Bone marrow (tissue), 2 donors: Measurements from ENCODE around the gene SENP8.
"Not testable (repeated sequence)": the region's sequence is repeated elsewhere in the genome, so short reads cannot be mapped to it uniquely, and the experiment has no call there.

Source experiments
- DNase-seq, 2 donors: peaks; one replicate each; lab custom pipeline; 2025; lab: John Stamatoyannopoulos, UW

Gene SENP8

GRCh38 chr15:72118017-72118978 lies at the start of gene SENP8, which contains the start of gene MYO9A:
Gene SENP8, plus strand, starts transcription at chr15:72118403. Its CDS starts 21,221 bp downstream, at chr15:72139624.
Gene MYO9A, minus strand, starts transcription at chr15:72118150. Its CDS starts 71,587 bp downstream, at chr15:72046563.
- peak; percentile 96 to 97 for DNase-seq

GRCh38 chr15:72068856-72069255 lies 49.3 kb upstream of the SENP8 start:
- no peak for DNase-seq

GRCh38 chr15:72070817-72071447 lies 47.3 kb upstream of the SENP8 start:
- no peak for DNase-seq

- DNase-seq: not testable (repeated sequence)
Observed at GRCh38 chr15:72071448-72071825, 46.8 kb upstream of the SENP8 start.

- DNase-seq: no peak
Observed at GRCh38 chr15:72074335-72075060, 43.7 kb upstream of the SENP8 start.

- no peak for DNase-seq
Observed at GRCh38 chr15:72077950-72078349, 40.3 kb upstream of the SENP8 start.

- no peak for DNase-seq
Observed at GRCh38 chr15:72078887-72079286, 39.3 kb upstream of the SENP8 start.

GRCh38 chr15:72082176-72082575 lies 36.0 kb upstream of the SENP8 start:
- DNase-seq: no peak

- no peak for DNase-seq
Observed at GRCh38 chr15:72086010-72086697, 32.0 kb upstream of the SENP8 start.

- DNase-seq: no peak
Observed at GRCh38 chr15:72086920-72087648, 31.1 kb upstream of the SENP8 start.

- no peak for DNase-seq
Observed at GRCh38 chr15:72092006-72092405, 26.2 kb upstream of the SENP8 start.

- no peak for DNase-seq
Observed at GRCh38 chr15:72092691-72093090, 25.5 kb upstream of the SENP8 start.

GRCh38 chr15:72096796-72097195 lies 21.4 kb upstream of the SENP8 start:
- no peak for DNase-seq

GRCh38 chr15:72098040-72098439 lies 20.2 kb upstream of the SENP8 start:
- DNase-seq: no peak

- DNase-seq: no peak
Observed at GRCh38 chr15:72099155-72099554, 19.0 kb upstream of the SENP8 start.

GRCh38 chr15:72100551-72100950 lies 17.7 kb upstream of the SENP8 start:
- DNase-seq: not testable (repeated sequence)

GRCh38 chr15:72105111-72105510 lies 13.1 kb upstream of the SENP8 start:
- no peak for DNase-seq

GRCh38 chr15:72106068-72106467 lies 12.1 kb upstream of the SENP8 start:
- no peak for DNase-seq

- no peak for DNase-seq
Observed at GRCh38 chr15:72110355-72110754, 7.8 kb upstream of the SENP8 start.

GRCh38 chr15:72112116-72112515 lies 6.1 kb upstream of the SENP8 start:
- DNase-seq: no peak

- no peak for DNase-seq
Observed at GRCh38 chr15:72112805-72113204, 5.4 kb upstream of the SENP8 start.
